H9 (cell line): ENCODE measurements around the gene ESRRB. TPM values are rescaled to one million over a fixed set of nuclear protein-coding genes. Genes with fewer than 3 reads are reported as not detected.

ENCODE experiments used
- DNase-seq: peaks from one replicate; pipeline ENCODE4 v3.0.0-alpha.2; 2017
- H2AFZ ChIP-seq: one replicate; pipeline ENCODE4 v1.6.1; 2013; ENCODE audit warnings: mild to moderate bottlenecking, low read length, control low read depth, moderate library complexity
- H2AK5ac ChIP-seq: 2 replicates; pipeline ENCODE4 v1.6.1; 2013; ENCODE audit warnings: low read length, control low read depth, mixed read lengths; ENCODE audit not compliant: insufficient read length
- H2BK120ac ChIP-seq: one replicate; pipeline ENCODE4 v1.6.1; 2013; ENCODE audit warnings: low read depth, mild to moderate bottlenecking, low read length, control low read depth, inconsistent platforms; ENCODE audit not compliant: poor library complexity, severe bottlenecking
- H2BK12ac ChIP-seq: 2 replicates; pipeline ENCODE4 v1.6.1; 2013; ENCODE audit warnings: low read length, control low read depth, mixed read lengths, low read depth; ENCODE audit not compliant: insufficient read length
- H2BK15ac ChIP-seq: 2 replicates; pipeline ENCODE4 v1.6.1; 2013; ENCODE audit warnings: low read depth, low read length, control low read depth
- H2BK20ac ChIP-seq: one replicate; pipeline ENCODE4 v1.6.1; 2013; ENCODE audit warnings: low read depth, mild to moderate bottlenecking, low read length, control low read depth, inconsistent platforms; ENCODE audit not compliant: poor library complexity, severe bottlenecking
- H2BK5ac ChIP-seq: 2 replicates; pipeline ENCODE4 v1.6.1; 2013; ENCODE audit warnings: low read length, control low read depth, mixed read lengths; ENCODE audit not compliant: insufficient read length
- H3K14ac ChIP-seq: 2 replicates; pipeline ENCODE4 v1.6.1; 2013; ENCODE audit warnings: low read length, control low read depth; ENCODE audit not compliant: insufficient read depth
- H3K18ac ChIP-seq: 2 replicates; pipeline ENCODE4 v1.6.1; 2013; ENCODE audit warnings: low read depth, mild to moderate bottlenecking, mixed read lengths, low read length, control low read depth; ENCODE audit not compliant: insufficient read length
- H3K23ac ChIP-seq: 2 replicates; pipeline ENCODE4 v1.6.1; 2013; ENCODE audit warnings: low read length, control low read depth, mixed read lengths, low read depth; ENCODE audit not compliant: insufficient read length
- H3K23me2 ChIP-seq: 2 replicates; pipeline ENCODE4 v1.6.1; 2013; ENCODE audit warnings: low read depth, mild to moderate bottlenecking, mixed read lengths, low read length, control low read depth; ENCODE audit not compliant: insufficient read length, poor library complexity, severe bottlenecking
- H3K27ac ChIP-seq: 2 replicates; pipeline ENCODE4 v1.5.1; 2013; ENCODE audit warnings: low read length, control low read depth, mixed read lengths, low read depth; ENCODE audit not compliant: insufficient read length
- H3K27me3 ChIP-seq: 2 replicates; pipeline ENCODE4 v1.6.1; 2013; ENCODE audit warnings: low read length, control low read depth, inconsistent platforms; ENCODE audit not compliant: insufficient read depth
- H3K4ac ChIP-seq: 2 replicates; pipeline ENCODE4 v1.6.1; 2013; ENCODE audit warnings: low read depth, mild to moderate bottlenecking, control low read depth, inconsistent platforms, low read length, moderate library complexity
- H3K4me1 ChIP-seq: 2 replicates; pipeline ENCODE4 v1.6.1; 2013; ENCODE audit warnings: low read length, control low read depth, inconsistent platforms; ENCODE audit not compliant: insufficient read depth
- H3K4me2 ChIP-seq: 2 replicates; pipeline ENCODE4 v1.6.1; 2013; ENCODE audit warnings: low read length, control low read depth, mixed read lengths; ENCODE audit not compliant: insufficient read length, insufficient read depth
- H3K56ac ChIP-seq: 2 replicates; pipeline ENCODE4 v1.6.1; 2013; ENCODE audit warnings: low read depth, mild to moderate bottlenecking, mixed read lengths, low read length, control low read depth; ENCODE audit not compliant: insufficient read length
- H3K79me1 ChIP-seq: 2 replicates; pipeline ENCODE4 v1.6.1; 2013; ENCODE audit warnings: low read depth, mild to moderate bottlenecking, moderate library complexity, low read length, control low read depth, inconsistent platforms; ENCODE audit not compliant: insufficient read depth, poor library complexity, severe bottlenecking
- H3K79me2 ChIP-seq: 2 replicates; pipeline ENCODE4 v1.6.1; 2013; ENCODE audit warnings: low read length, control low read depth, inconsistent platforms; ENCODE audit not compliant: insufficient read depth
- H3K9ac ChIP-seq: 2 replicates; pipeline ENCODE4 v1.6.1; 2013; ENCODE audit warnings: low read length, control low read depth, mixed read lengths; ENCODE audit not compliant: insufficient read length; ENCODE audit errors: extremely low read depth
- H3K9me3 ChIP-seq: one replicate; pipeline ENCODE4 v1.6.1; 2013; ENCODE audit warnings: low read depth, low read length, inconsistent platforms; ENCODE audit not compliant: control insufficient read depth
- H3T11ph ChIP-seq: one replicate; pipeline ENCODE4 v1.6.1; 2013; ENCODE audit warnings: mild to moderate bottlenecking, low read length, control low read depth, inconsistent platforms
- H4K20me1 ChIP-seq: one replicate; pipeline ENCODE4 v1.6.1; 2013; ENCODE audit not compliant: control insufficient read depth, insufficient read length, insufficient read depth
- H4K5ac ChIP-seq: 2 replicates; pipeline ENCODE4 v1.6.1; 2013; ENCODE audit warnings: low read depth, mild to moderate bottlenecking, mixed read lengths, low read length, control low read depth; ENCODE audit not compliant: insufficient read length
- H4K8ac ChIP-seq: replicated peaks from 2 replicates; pipeline ENCODE4 v1.6.1; 2013; ENCODE audit warnings: low read length, control low read depth, mixed read lengths, low read depth; ENCODE audit not compliant: insufficient read length
- H4K91ac ChIP-seq: 2 replicates; pipeline ENCODE4 v1.6.1; 2013; ENCODE audit warnings: low read depth, mild to moderate bottlenecking, moderate library complexity, mixed read lengths, low read length, control low read depth; ENCODE audit not compliant: insufficient read length
- H3K27ac Mint-ChIP-seq, 3 experiments: 2 replicates in 2 of 3; 3 replicates in 1 of 3; pipeline ENCODE4 v1.8.0; 2020 to 2021; ENCODE audit warnings: mixed read lengths in 3 of 3, mild to moderate bottlenecking in 1 of 3, moderate library complexity in 1 of 3
- H3K27me3 Mint-ChIP-seq: 2 replicates; pipeline ENCODE4 v1.8.0; 2021; ENCODE audit warnings: low read depth, mild to moderate bottlenecking, moderate library complexity, mixed read lengths
- H3K36me3 Mint-ChIP-seq, 3 experiments: 2 replicates in 2 of 3; 3 replicates in 1 of 3; pipeline ENCODE4 v1.8.0; 2020 to 2021; ENCODE audit warnings: low read depth in 3 of 3, mixed read lengths in 3 of 3; ENCODE audit not compliant: insufficient read depth in 1 of 3
- H3K4me1 Mint-ChIP-seq, 2 experiments: 2 replicates each; pipeline ENCODE4 v1.8.0; 2020; ENCODE audit warnings: mixed read lengths in 2 of 2
- H3K4me3 Mint-ChIP-seq, 2 experiments: 2 replicates in 1 of 2; 3 replicates in 1 of 2; pipeline ENCODE4 v1.8.0; 2020 to 2021; ENCODE audit warnings: mild to moderate bottlenecking in 2 of 2, mixed read lengths in 2 of 2, moderate library complexity in 1 of 2
- H3K9me3 Mint-ChIP-seq, 2 experiments: 2 replicates in 1 of 2; 3 replicates in 1 of 2; pipeline ENCODE4 v1.8.0; 2020; ENCODE audit warnings: mild to moderate bottlenecking in 2 of 2, mixed read lengths in 2 of 2, moderate library complexity in 1 of 2
- CTCF ChIP-seq: fragments of 200-600 bp; sonication (generic); conservative IDR thresholded peaks from 3 replicates; pipeline ENCODE4 v1.8.0; 2021; ENCODE audit warnings: antibody characterized with exemption, mild to moderate bottlenecking
- WGBS: extraction: QIAGEN DNeasy Blood & Tissue Kit; methylation state at CpG from one replicate; pipeline ENCODE4 v1.1.7; 2013; ENCODE audit warnings: missing lambda C conversion rate, low lambda C conversion rate, mixed read lengths; ENCODE audit not compliant: insufficient read length; ENCODE audit errors: extremely low coverage; 5-methylcytosine and 5-hydroxymethylcytosine counted together
- total RNA-seq: library from RNA; stranded (reverse); gene quantifications from 2 replicates; pipeline ENCODE4 v1.2.1, GENCODE V29; 2021

Gene ESRRB
- total RNA-seq, 1 experiment from 2014 or later, result 0.11 TPM

GRCh38 chr14:76355771-76356170, 20.2 kb upstream of the ESRRB start:
- no peaks in the 10 kb centered on the region for H3K79me1 ChIP-seq
- no peak overlapping the region for H3K9ac ChIP-seq
- TF ChIP-seq CTCF, result no peak
- no peak overlapping the region for H3K4me2 ChIP-seq
- H4K5ac ChIP-seq, result no peak overlapping the region
- no peak overlapping the region for H2BK15ac ChIP-seq
- peaks cover 8 to 9% of the 10 kb centered on the region in 2 experiments for H3K4me1 Mint-ChIP-seq
- H4K91ac ChIP-seq, result no peak overlapping the region
- H3K4me3 Mint-ChIP-seq, result no peak overlapping the region
- H3K4me1 ChIP-seq, result no peaks in the 10 kb centered on the region; the same call in 1 of the 2 replicates
- H3K4ac ChIP-seq, result no peak overlapping the region
- peaks cover 2% of the 10 kb centered on the region; the same call in 1 of the 2 replicates for H3K27me3 ChIP-seq
- H2BK120ac ChIP-seq, result no peak overlapping the region
- no peak for DNase-seq
- H3K23me2 ChIP-seq, result no peaks in the 10 kb centered on the region
- no peak overlapping the region for H2BK5ac ChIP-seq
- H3T11ph ChIP-seq, result no peak overlapping the region
- H2AK5ac ChIP-seq, result no peak overlapping the region
- no peak overlapping the region for H2BK12ac ChIP-seq
- H3K18ac ChIP-seq, result no peak overlapping the region
- no peaks in the 10 kb centered on the region for H3K9me3 ChIP-seq
- no peak overlapping the region for H4K8ac ChIP-seq
- no peak overlapping the region for H2AFZ ChIP-seq
- H3K14ac ChIP-seq, result no peak overlapping the region
- peaks cover 74% of the 10 kb centered on the region for H3K27me3 Mint-ChIP-seq
- no peak overlapping the region for H3K27ac ChIP-seq
- H3K23ac ChIP-seq, result no peak overlapping the region
- H4K20me1 ChIP-seq, result no peaks in the 10 kb centered on the region
- H3K9me3 Mint-ChIP-seq, result no peaks in the 10 kb centered on the region
- H2BK20ac ChIP-seq, result no peak overlapping the region
- H3K27ac Mint-ChIP-seq, result no peak overlapping the region; a peak in 1 of 7 replicates
- no peaks in the 10 kb centered on the region for H3K79me2 ChIP-seq
- H3K56ac ChIP-seq, result no peak overlapping the region
- WGBS, result no CpG with 5 or more reads among the region's 3 CpGs
- no peaks in the 10 kb centered on the region for H3K36me3 Mint-ChIP-seq
